Fibroblast of mammary gland (primary cell): ENCODE data around the gene MFF.

ENCODE experiments used
- DNase-seq: peaks from one replicate; pipeline ENCODE4 v3.0.0-alpha.2; 2010; ENCODE audit warnings: low read depth
- H3K4me3 ChIP-seq: 2 replicates; pipeline ENCODE4 v1.5.1; 2011; ENCODE audit warnings: low read depth, mild to moderate bottlenecking, low read length, moderate library complexity; ENCODE audit not compliant: control insufficient read depth
- TF ChIP-seq, protein P1 (sequence below): conservative IDR thresholded peaks from 2 replicates; pipeline ENCODE4 v1.5.1; 2011; ENCODE audit warnings: low read depth, low read length, inconsistent platforms; ENCODE audit not compliant: control insufficient read depth, insufficient read depth

Gene MFF

DNA sequence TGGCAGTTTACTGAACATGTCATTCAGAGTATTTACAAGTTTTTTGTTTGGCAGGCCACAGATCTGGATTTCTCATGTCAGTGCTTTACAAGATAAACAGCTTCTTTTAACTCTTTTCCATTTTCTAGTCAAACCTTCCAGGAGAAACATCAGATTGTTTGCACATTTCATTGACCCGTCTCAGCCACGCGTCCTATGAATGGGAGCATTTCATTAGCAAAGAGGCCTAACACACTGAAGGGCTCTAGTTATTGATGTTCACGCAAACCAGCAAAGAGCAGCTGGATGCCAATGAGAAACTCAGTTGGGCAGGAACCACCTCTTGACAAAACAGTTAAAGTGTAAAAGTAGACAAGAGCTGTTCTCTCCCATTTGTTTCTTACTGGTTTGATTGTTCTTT lies 29.2 kb upstream of the MFF start:
- TF ChIP-seq, protein P1, sequence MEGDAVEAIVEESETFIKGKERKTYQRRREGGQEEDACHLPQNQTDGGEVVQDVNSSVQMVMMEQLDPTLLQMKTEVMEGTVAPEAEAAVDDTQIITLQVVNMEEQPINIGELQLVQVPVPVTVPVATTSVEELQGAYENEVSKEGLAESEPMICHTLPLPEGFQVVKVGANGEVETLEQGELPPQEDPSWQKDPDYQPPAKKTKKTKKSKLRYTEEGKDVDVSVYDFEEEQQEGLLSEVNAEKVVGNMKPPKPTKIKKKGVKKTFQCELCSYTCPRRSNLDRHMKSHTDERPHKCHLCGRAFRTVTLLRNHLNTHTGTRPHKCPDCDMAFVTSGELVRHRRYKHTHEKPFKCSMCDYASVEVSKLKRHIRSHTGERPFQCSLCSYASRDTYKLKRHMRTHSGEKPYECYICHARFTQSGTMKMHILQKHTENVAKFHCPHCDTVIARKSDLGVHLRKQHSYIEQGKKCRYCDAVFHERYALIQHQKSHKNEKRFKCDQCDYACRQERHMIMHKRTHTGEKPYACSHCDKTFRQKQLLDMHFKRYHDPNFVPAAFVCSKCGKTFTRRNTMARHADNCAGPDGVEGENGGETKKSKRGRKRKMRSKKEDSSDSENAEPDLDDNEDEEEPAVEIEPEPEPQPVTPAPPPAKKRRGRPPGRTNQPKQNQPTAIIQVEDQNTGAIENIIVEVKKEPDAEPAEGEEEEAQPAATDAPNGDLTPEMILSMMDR: no peak
- H3K4me3 ChIP-seq: no peak overlapping the region
- no peak for DNase-seq

DNA sequence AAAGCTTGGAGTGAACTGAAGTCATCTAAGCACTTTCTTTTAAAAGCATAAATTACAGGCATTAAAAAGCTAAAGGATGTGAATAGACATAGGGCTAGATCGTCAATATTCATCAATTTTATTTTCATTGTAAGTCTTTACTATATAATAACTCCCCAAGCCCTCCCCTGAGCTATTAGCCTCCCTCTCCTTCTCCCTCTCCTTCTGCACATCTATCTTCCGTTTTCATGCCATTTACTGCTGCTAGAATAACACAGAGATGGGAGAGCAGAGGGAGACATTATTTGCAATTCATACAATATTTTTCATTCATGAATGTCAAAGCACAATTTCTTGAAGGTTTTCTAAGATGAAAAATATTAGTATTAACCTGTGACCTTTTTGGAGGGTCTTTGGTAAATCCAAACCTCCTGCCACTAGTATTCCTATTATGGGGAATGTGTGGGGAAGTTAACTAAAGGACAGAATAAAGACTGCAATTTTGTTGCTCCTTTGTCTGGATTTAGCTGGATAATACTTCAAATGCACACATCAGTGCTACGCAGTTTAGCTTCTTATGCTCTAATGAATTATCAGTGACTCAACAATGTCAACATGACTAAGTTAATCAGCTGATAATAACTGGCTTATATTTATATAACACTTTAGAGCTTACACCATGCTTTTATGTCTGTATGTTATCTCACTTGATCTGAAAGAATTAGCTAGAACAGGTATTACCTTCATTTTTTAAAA lies 28.2 kb upstream of the MFF start:
- no peak overlapping the region for H3K4me3 ChIP-seq
- TF ChIP-seq, protein P1: no peak
- DNase-seq: no peak

DNA sequence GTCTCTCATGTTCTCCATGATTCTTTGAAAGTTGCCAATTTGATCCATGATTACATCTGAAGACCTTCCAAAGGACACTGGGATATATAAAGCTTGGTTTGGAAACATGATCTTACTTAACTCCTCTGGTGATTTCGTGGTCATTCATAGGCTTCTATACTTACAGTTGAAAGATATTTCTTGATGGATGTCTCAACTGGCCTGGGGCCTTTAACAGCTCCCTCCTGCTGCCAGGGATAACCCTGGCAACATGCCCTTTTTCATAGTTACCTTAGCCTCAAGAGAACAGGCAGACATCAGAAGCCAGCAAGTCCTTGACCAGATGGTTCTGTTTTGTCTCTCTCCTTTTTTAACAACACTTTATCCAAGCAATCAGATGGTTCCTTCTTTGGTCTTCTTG lies 23.5 kb upstream of the MFF start:
- no peak for DNase-seq
- TF ChIP-seq, protein P1: no peak
- H3K4me3 ChIP-seq: no peak overlapping the region

- TF ChIP-seq, protein P1: no peak
- no peak overlapping the region for H3K4me3 ChIP-seq
- DNase-seq: no peak
Measured at GRCh38 chr2:227308784-227309183, 16.3 kb upstream of the MFF start.

GRCh38 chr2:227310756-227311110 lies 14.3 kb upstream of the MFF start:
- no peak overlapping the region for H3K4me3 ChIP-seq
- TF ChIP-seq, protein P1: no peak
- DNase-seq: no peak

DNA sequence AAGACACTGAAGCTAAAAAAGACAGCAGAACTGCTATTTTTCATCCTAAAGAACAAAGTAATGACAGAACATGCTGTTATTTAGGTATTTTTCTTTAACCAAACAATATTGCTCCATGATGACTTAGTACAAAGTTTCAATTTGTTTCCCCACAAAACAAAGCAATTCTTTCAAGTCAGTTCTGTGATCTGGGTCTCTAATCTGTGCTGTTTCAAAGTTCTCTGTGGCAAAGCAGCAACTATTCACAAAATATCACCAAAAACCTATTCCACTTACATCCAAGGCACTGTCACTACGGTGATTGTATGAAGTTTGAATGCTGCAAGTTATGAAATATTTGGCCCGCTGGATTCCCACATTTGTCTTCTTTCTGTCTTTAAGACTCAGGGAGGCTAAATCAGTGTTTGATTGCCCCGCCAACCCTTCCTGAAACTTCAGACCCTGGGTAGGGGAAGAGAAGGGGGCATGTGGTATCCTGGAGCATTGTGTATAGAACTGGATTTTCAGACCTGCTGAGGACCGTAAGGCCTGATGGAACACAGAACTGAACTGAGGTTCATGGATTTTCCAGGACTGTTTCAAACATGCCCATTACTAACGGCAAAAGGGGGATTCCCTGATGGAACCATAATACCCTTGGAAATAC lies 13.1 kb upstream of the MFF start:
- DNase-seq: no peak
- H3K4me3 ChIP-seq: no peak overlapping the region
- TF ChIP-seq, protein P1: no peak
